Measurements from ENCODE around the gene BMF. TPM values are rescaled to one million over a fixed set of nuclear protein-coding genes. Genes with fewer than 3 reads are reported as not detected.
"Not testable (repeated sequence)": the region's sequence is repeated elsewhere in the genome, so short reads cannot be mapped to it uniquely, and the experiment has no call there.

The BMF gene
- total RNA-seq, 4 donors from 2014 or later, result 31.9 to 49.3 (median 37.2) TPM

DNA sequence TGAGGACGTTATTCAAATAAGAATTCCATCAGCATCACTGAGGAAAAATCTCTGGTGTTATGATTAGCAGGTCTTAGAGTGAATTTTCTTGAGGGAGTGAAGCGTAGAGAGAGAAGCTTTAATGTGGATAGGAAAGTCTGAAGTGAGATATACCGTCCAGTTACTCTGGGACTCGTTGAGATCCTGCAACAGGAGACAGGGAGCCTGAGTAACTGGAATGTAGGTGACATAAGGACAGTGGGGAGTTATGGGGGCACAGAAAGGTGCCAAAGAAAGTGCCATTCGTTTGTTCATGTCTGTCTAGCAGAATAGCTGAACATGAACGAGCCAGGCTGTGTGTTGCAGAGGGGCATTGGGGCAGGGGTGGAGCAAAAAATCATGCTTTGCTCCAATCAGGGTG lies 42.8 kb upstream of the BMF start:
- no peaks in the 10 kb centered on the region for H3K27me3 ChIP-seq
- H3K27ac ChIP-seq, result no peak overlapping the region
- H3K4me1 ChIP-seq, result peaks cover 5 to 7% of the 10 kb centered on the region in 2 donors
- no peak for DNase-seq
- 42 to 57% methylated on average over 6 of the region's 6 CpGs for WGBS, 2 donors
- no peaks in the 10 kb centered on the region for H3K9me3 ChIP-seq
- intact Hi-C loops (cut with DNase I), result no loop called here
- TF ChIP-seq, protein P1, sequence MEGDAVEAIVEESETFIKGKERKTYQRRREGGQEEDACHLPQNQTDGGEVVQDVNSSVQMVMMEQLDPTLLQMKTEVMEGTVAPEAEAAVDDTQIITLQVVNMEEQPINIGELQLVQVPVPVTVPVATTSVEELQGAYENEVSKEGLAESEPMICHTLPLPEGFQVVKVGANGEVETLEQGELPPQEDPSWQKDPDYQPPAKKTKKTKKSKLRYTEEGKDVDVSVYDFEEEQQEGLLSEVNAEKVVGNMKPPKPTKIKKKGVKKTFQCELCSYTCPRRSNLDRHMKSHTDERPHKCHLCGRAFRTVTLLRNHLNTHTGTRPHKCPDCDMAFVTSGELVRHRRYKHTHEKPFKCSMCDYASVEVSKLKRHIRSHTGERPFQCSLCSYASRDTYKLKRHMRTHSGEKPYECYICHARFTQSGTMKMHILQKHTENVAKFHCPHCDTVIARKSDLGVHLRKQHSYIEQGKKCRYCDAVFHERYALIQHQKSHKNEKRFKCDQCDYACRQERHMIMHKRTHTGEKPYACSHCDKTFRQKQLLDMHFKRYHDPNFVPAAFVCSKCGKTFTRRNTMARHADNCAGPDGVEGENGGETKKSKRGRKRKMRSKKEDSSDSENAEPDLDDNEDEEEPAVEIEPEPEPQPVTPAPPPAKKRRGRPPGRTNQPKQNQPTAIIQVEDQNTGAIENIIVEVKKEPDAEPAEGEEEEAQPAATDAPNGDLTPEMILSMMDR (IDR thresholded peaks at IDR 0.05), result no peak
- TF ChIP-seq POLR2A (IDR thresholded peaks at IDR 0.05), result no peak
- H3K4me3 ChIP-seq (replicated peaks in 1 of 3), result no peak overlapping the region
- no peaks in the 10 kb centered on the region for H3K36me3 ChIP-seq

DNA sequence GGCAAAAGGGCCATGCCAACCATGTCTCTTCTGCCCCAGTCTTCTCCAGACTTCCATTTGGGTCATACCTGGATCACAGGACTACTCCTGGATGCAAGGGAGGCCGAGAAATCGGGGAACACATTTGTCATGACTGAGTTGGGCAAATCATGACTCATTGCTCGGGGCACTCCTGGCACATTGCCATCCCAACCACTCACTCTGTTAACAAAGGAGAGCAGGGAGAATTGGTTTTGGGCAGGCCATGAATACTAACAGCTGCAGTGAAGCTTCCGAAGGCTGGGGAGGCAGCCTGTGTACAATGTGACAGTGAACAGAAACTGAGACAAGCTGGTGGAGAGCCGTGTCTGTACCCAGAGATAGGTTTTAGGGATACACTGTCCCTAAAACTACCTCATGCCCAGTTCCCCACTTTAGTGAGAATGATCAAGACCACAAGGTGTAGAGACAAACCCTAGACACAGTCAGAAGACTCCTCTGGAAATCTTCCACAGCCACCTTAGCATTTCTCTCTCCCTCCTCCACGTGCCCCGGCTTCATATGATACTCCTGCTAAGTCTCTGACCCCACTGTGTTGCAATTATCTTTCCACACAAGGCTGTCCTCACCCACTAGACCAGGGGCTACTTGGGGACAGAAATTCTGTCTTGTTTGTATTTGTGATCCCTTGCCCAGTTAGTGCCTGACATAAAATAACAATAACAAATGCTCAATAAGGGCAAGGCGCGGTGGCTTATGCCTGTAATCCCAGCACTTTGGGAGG lies 41.7 kb upstream of the BMF start:
- no peak overlapping the region for H3K27ac ChIP-seq
- peaks cover under 1 to 2% of the 10 kb centered on the region in 2 donors for H3K4me1 ChIP-seq
- no peak for TF ChIP-seq POLR2A (IDR thresholded peaks at IDR 0.05)
- TF ChIP-seq, protein P1 (IDR thresholded peaks at IDR 0.05), result no peak
- no peaks in the 10 kb centered on the region for H3K27me3 ChIP-seq
- no peak overlapping the region for H3K4me3 ChIP-seq (replicated peaks in 1 of 3)
- DNase-seq, result peak; percentile 71 to 76
- H3K9me3 ChIP-seq, result no peaks in the 10 kb centered on the region
- H3K36me3 ChIP-seq, result no peaks in the 10 kb centered on the region
- WGBS, 2 donors, result 59 to 70% methylated on average over 9 of the region's 9 CpGs
- intact Hi-C loops (cut with DNase I), result no loop called here

DNA sequence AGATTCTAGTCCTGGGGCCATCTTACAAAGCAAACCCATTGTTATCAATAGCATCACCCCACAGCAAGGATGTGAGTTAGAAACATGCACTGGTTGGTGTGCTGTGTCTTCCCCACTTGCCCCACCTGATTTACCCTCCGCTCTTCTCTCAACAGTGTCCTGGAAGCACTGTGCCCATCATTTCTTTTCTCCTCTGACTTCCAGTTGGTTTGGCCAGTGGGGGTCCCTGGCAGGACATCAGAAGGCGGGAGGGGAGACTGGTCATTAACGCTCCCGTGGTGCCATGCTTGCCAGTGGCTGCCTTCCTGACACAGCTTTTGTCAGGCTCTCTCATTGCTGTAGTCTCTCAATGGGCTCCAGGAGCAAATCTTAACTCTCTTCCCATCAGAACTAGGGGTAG lies 40.7 kb upstream of the BMF start:
- intact Hi-C loops (cut with DNase I), result no loop called here
- DNase-seq, result no peak
- H3K27ac ChIP-seq, result no peak overlapping the region
- no peaks in the 10 kb centered on the region for H3K4me1 ChIP-seq
- H3K36me3 ChIP-seq, result no peaks in the 10 kb centered on the region
- 91 to 94% methylated on average over 4 of the region's 4 CpGs for WGBS, 2 donors
- TF ChIP-seq, protein P1 (IDR thresholded peaks at IDR 0.05), result no peak
- no peak for TF ChIP-seq POLR2A (IDR thresholded peaks at IDR 0.05)
- H3K4me3 ChIP-seq (replicated peaks in 1 of 3), result no peak overlapping the region
- H3K27me3 ChIP-seq, result no peaks in the 10 kb centered on the region
- no peaks in the 10 kb centered on the region for H3K9me3 ChIP-seq

DNA sequence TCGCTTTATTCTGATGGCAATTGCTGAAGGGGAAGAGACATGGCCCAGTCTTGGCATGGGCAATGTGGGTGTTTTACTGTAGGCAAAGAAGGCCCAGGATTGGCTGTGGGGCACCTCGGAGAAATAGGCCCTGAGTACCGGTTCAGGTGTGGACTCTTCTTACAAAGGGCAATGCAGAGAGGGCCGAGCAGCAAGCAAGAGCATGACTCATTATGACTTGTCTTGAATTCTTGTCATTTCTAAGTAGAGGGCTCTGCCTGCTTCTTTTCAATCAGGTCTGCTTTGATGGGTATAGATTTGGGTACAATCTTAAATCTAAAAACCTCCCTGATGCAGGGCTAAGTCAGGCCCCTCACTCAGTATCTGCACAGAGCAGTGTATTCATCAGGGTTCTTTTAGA lies 37.4 kb upstream of the BMF start:
- no peak overlapping the region for H3K27ac ChIP-seq
- no peaks in the 10 kb centered on the region for H3K4me1 ChIP-seq
- no peak for DNase-seq
- WGBS, 2 donors, result 95 to 96% methylated on average over 4 of the region's 4 CpGs
- no peaks in the 10 kb centered on the region for H3K27me3 ChIP-seq
- no peak overlapping the region for H3K4me3 ChIP-seq (replicated peaks in 1 of 3)
- H3K36me3 ChIP-seq, result no peaks in the 10 kb centered on the region
- intact Hi-C loops (cut with DNase I), result no loop called here
- TF ChIP-seq POLR2A (IDR thresholded peaks at IDR 0.05), result no peak
- TF ChIP-seq, protein P1 (IDR thresholded peaks at IDR 0.05), result no peak
- H3K9me3 ChIP-seq, result no peaks in the 10 kb centered on the region

DNA sequence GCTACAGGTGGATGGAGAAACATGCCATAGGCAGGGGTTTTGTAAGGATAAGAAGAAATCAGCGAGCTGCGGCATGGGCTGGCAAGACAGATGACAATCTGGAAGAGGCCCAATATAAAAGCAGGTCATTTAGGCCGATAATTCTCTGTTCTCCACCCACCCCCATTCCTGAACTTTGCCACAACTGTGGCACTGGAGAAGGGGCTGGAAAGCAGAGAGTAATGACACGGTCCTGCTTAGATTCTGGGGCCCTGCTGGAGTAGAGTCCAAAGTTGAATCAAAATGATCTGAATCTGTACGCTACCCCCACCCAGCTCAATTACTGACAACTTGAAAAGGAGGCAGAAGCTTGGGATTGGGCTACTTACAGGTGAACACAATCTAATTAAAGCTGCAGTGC lies 33.7 kb upstream of the BMF start:
- WGBS, 2 donors, result 84 to 85% methylated on average over 5 of the region's 5 CpGs
- H3K27ac ChIP-seq, result no peak overlapping the region
- H3K4me1 ChIP-seq, result no peaks in the 10 kb centered on the region
- H3K36me3 ChIP-seq, result no peaks in the 10 kb centered on the region
- H3K4me3 ChIP-seq (replicated peaks in 1 of 3), result no peak overlapping the region
- DNase-seq, result no peak
- H3K27me3 ChIP-seq, result no peaks in the 10 kb centered on the region
- intact Hi-C loops (cut with DNase I), result no loop called here
- TF ChIP-seq, protein P1 (IDR thresholded peaks at IDR 0.05), result no peak
- TF ChIP-seq POLR2A (IDR thresholded peaks at IDR 0.05), result no peak
- H3K9me3 ChIP-seq, result no peaks in the 10 kb centered on the region

DNA sequence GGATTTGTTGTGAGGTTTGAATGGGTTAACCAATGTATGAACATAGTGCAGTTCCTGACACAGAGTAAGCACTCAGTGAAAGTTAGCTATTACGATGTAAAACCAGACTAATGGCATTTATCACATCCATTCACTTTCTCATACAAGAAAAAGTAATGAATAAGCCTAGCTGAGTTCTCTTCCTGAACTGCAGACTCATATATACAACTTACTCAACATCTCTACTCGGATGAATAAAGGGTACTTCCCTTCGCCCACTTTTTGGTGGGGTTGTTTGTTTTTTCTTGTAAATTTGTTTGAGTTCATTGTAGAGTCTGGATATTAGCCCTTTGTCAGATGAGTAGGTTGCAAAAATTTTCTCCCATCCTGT lies 29.5 kb upstream of the BMF start:
- H3K36me3 ChIP-seq; H3K27me3 ChIP-seq; H3K9me3 ChIP-seq; H3K4me3 ChIP-seq (replicated peaks in 1 of 3); intact Hi-C loops (cut with DNase I); DNase-seq; H3K4me1 ChIP-seq; H3K27ac ChIP-seq: not testable (repeated sequence)
- 86 to 89% methylated on average over 3 of the region's 3 CpGs for WGBS, 2 donors

Data from thyroid gland (tissue), 4 donors.